Liver (tissue), 9 donors: ENCODE data around the gene TBC1D14. TPM values are rescaled to one million over a fixed set of nuclear protein-coding genes. Genes with fewer than 3 reads are reported as not detected.

ENCODE experiments used
- DNase-seq: peaks from one replicate; pipeline ENCODE4 v3.0.0-alpha.2; 2017; ENCODE audit warnings: low spot score
- H3K27ac ChIP-seq, 2 donors: one replicate each; pipeline ENCODE4 v1.7.0; 2013; ENCODE audit warnings: inconsistent platforms in 2 of 2, low read length in 2 of 2, control low read depth in 1 of 2, low read depth in 1 of 2, mild to moderate bottlenecking in 1 of 2
- H3K27me3 ChIP-seq, 4 donors: one replicate each; pipeline versions ENCODE4 v1.6.1 to v1.7.0; 2013; ENCODE audit warnings: low read length in 3 of 4, inconsistent platforms in 1 of 4, mild to moderate bottlenecking in 1 of 4, moderate library complexity in 1 of 4; ENCODE audit not compliant: control insufficient read depth in 4 of 4, insufficient read depth in 4 of 4
- H3K36me3 ChIP-seq, 4 donors: one replicate each; pipeline versions ENCODE4 v1.6.1 to v1.7.0; 2013; ENCODE audit warnings: low read length in 3 of 4, mild to moderate bottlenecking in 3 of 4, low read depth in 1 of 4, moderate library complexity in 1 of 4; ENCODE audit not compliant: control insufficient read depth in 4 of 4, insufficient read depth in 3 of 4
- H3K4me1 ChIP-seq, 4 donors: one replicate each; pipeline versions ENCODE4 v1.6.1 to v1.7.0; 2013; ENCODE audit warnings: low read length in 3 of 4, mild to moderate bottlenecking in 3 of 4, moderate library complexity in 1 of 4; ENCODE audit not compliant: control insufficient read depth in 4 of 4, insufficient read depth in 4 of 4
- H3K4me3 ChIP-seq, 3 donors: one replicate each; pipeline versions ENCODE4 v1.6.1 to v1.7.0; 2013; ENCODE audit warnings: low read length in 3 of 3, control low read depth in 1 of 3, low read depth in 1 of 3, mild to moderate bottlenecking in 1 of 3
- H3K9ac ChIP-seq, 2 donors: one replicate each; pipeline ENCODE4 v1.7.0; 2013; ENCODE audit warnings: low read length in 2 of 2, mild to moderate bottlenecking in 2 of 2, moderate library complexity in 2 of 2, control low read depth in 1 of 2, low read depth in 1 of 2
- H3K9me3 ChIP-seq, 4 donors: one replicate each; pipeline versions ENCODE4 v1.6.1 to v1.7.0; 2013; ENCODE audit warnings: low read length in 3 of 4; ENCODE audit not compliant: control insufficient read depth in 4 of 4
- EGR1 ChIP-seq, 2 donors: IDR thresholded peaks; 2 replicates each; pipeline ENCODE4 v1.6.1; 2016 to 2018; ENCODE audit warnings: antibody characterized with exemption in 2 of 2, low read depth in 2 of 2
- FOXA1 ChIP-seq: IDR thresholded peaks from 2 replicates; pipeline ENCODE4 v1.6.1; 2016; ENCODE audit warnings: antibody characterized with exemption
- FOXA2 ChIP-seq: IDR thresholded peaks from 2 replicates; pipeline ENCODE4 v1.6.1; 2016; ENCODE audit warnings: antibody characterized with exemption
- GABPA ChIP-seq, 2 donors: IDR thresholded peaks in 1 of 2; conservative IDR thresholded peaks in 1 of 2; 2 replicates each; pipeline ENCODE4 v1.6.1; 2016; ENCODE audit warnings: antibody characterized with exemption in 2 of 2, mild to moderate bottlenecking in 1 of 2, moderate library complexity in 1 of 2
- HNF4A ChIP-seq, 2 donors: conservative IDR thresholded peaks; 2 replicates each; pipeline ENCODE4 v1.6.1; 2016; ENCODE audit warnings: antibody characterized with exemption in 2 of 2, mild to moderate bottlenecking in 2 of 2
- HNF4G ChIP-seq: IDR thresholded peaks from 2 replicates; pipeline ENCODE4 v1.6.1; 2016; ENCODE audit warnings: antibody characterized with exemption
- JUND ChIP-seq, 2 donors: IDR thresholded peaks; 2 replicates each; pipeline ENCODE4 v1.6.1; 2016; ENCODE audit warnings: antibody characterized with exemption in 2 of 2
- NR2F2 ChIP-seq: IDR thresholded peaks from 2 replicates; pipeline ENCODE4 v1.6.1; 2016; ENCODE audit warnings: antibody characterized with exemption
- RAD21 ChIP-seq, 2 donors: IDR thresholded peaks; 2 replicates each; pipeline ENCODE4 v1.6.1; 2016; ENCODE audit warnings: antibody characterized with exemption in 2 of 2, mild to moderate bottlenecking in 2 of 2
- SP1 ChIP-seq: IDR thresholded peaks from 2 replicates; pipeline ENCODE4 v1.6.1; 2018; ENCODE audit warnings: antibody characterized with exemption, mild to moderate bottlenecking
- TAF1 ChIP-seq: conservative IDR thresholded peaks from 2 replicates; pipeline ENCODE4 v1.6.1; 2016; ENCODE audit warnings: antibody characterized with exemption, mild to moderate bottlenecking
- YY1 ChIP-seq: IDR thresholded peaks from 2 replicates; pipeline ENCODE4 v1.6.1; 2016; ENCODE audit warnings: antibody characterized with exemption, mild to moderate bottlenecking
- WGBS: extraction: QIAGEN DNeasy Blood & Tissue Kit; methylation state at CpG from one replicate; pipeline ENCODE4 v1.1.7; 2013; 5-methylcytosine and 5-hydroxymethylcytosine counted together
- polyA plus RNA-seq, 2 donors: library from polyadenylated mRNA; stranded (reverse) in 1 of 2; unstranded in 1 of 2; fragments of 200-250 nt in 1 of 2; fragments of >200 nt in 1 of 2; fragmentation: Nextera tagmentation in 1 of 2; extraction: Ambion mirVana in 1 of 2; gene quantifications; one replicate each; pipeline versions ENCODE4 v1.2.1 to v1.2.3, GENCODE V29; 2013 to 2015
- total RNA-seq, 2 donors: library from RNA; depleted of rRNA; stranded (reverse); fragments of >200 nt; gene quantifications; one replicate each; pipeline ENCODE4 v1.2.3, GENCODE V29; 2014
- TF ChIP-seq, protein P1 (sequence below): IDR thresholded peaks from 2 replicates; pipeline ENCODE4 v1.6.1; 2016; ENCODE audit warnings: antibody characterized with exemption, mild to moderate bottlenecking
- TF ChIP-seq, protein P2 (sequence below): IDR thresholded peaks from 2 replicates; pipeline ENCODE4 v1.6.1; 2016; ENCODE audit warnings: antibody characterized with exemption
- TF ChIP-seq, protein P3 (sequence below): IDR thresholded peaks from 2 replicates; pipeline ENCODE4 v1.6.1; 2016; ENCODE audit warnings: antibody characterized with exemption
- donor health status: healthy.
- donor health status: healthy.
- donor health status: healthy.
- donor health status: healthy.
- donor health status: healthy.

Gene TBC1D14
- total and polyA plus RNA-seq, 4 donors: 10.0 to 45.2 (median 22.7) TPM

DNA sequence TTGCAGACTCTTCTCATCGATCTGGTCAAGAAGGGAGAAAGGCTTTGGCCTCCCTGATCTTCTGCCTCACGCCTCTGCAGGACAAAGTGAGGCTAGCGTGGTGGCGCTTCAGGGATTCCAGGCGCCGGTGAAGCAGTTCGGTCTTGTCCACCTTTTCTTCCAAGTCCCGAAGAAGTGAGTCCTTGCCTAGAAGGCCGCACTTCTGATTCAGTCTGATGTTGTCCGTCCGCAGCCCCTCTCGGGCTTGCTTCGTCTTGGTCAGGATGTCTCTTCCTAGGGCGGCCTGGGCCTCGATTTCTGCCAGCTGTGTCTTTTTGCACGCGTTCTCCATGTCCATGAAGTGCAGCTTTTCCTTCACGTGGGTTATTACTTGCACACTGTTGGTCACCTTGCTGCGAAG, 131.6 kb downstream of the TBC1D14 start:
- WGBS: 95% methylated on average over 19 of the region's 19 CpGs
- Histone ChIP-seq H3K27ac (no peak overlapping the region), H3K4me1 (peaks cover 10 to 36% (median 30%) of the 10 kb centered on the region in 4 donors), H3K9me3 (no peaks in the 10 kb centered on the region), H3K36me3 (no peaks in the 10 kb centered on the region), H3K9ac (no peak overlapping the region), H3K4me3 (no peak overlapping the region), H3K27me3 (no peaks in the 10 kb centered on the region)
- TF ChIP-seq, protein P1, sequence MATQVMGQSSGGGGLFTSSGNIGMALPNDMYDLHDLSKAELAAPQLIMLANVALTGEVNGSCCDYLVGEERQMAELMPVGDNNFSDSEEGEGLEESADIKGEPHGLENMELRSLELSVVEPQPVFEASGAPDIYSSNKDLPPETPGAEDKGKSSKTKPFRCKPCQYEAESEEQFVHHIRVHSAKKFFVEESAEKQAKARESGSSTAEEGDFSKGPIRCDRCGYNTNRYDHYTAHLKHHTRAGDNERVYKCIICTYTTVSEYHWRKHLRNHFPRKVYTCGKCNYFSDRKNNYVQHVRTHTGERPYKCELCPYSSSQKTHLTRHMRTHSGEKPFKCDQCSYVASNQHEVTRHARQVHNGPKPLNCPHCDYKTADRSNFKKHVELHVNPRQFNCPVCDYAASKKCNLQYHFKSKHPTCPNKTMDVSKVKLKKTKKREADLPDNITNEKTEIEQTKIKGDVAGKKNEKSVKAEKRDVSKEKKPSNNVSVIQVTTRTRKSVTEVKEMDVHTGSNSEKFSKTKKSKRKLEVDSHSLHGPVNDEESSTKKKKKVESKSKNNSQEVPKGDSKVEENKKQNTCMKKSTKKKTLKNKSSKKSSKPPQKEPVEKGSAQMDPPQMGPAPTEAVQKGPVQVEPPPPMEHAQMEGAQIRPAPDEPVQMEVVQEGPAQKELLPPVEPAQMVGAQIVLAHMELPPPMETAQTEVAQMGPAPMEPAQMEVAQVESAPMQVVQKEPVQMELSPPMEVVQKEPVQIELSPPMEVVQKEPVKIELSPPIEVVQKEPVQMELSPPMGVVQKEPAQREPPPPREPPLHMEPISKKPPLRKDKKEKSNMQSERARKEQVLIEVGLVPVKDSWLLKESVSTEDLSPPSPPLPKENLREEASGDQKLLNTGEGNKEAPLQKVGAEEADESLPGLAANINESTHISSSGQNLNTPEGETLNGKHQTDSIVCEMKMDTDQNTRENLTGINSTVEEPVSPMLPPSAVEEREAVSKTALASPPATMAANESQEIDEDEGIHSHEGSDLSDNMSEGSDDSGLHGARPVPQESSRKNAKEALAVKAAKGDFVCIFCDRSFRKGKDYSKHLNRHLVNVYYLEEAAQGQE: no peak
- TF ChIP-seq HNF4G: no peak
- no peak for TF ChIP-seq SP1
- no peak for TF ChIP-seq JUND (IDR thresholded peaks at IDR 0.05)
- DNase-seq: no peak

DNA sequence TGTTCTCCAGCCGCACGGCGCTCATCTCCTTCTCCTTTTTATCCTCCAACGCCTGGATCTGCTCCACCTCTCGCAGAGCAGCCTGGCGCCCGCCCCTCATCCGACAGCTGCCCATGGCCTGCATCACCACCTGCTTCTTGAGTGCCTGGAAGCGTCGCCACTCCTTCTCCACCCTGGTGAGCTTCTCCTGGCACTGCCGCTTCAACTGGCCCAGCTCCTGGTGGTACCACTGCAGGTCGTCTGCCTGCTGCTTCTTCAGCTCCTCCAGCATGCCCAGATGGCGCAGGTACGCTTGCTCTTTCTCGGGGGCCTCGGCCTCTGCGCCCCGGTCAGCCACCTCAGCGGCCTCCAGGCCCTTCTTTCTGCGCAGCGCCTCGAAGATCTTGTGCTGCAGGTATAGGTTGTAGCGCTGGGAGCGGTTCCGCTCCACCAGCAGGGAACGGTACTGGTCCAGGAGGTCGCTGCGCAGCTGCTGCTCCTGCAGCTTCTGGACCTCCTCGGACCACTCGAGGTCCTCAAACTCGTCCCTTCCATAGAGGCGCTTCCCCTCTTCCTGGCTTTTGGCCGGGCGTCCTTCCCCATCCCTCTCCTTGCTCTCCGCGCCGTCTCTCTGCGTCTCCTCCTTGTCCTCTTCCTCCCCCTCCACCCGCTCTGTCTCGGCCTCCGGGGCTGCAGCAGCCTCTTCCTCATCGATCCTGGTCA, 132.3 kb downstream of the TBC1D14 start:
- H3K27ac ChIP-seq: peak overlapping the region in 1 of 2 donors; percentile 74
- no peak for DNase-seq
- peak overlapping the region in 1 of 2 donors; percentile 22 for H3K9ac ChIP-seq
- peak overlapping the region; percentile 60 to 73 (median 66) for H3K4me3 ChIP-seq
- no peaks in the 10 kb centered on the region for H3K27me3 ChIP-seq
- peaks cover 12 to 43% (median 36%) of the 10 kb centered on the region in 4 donors for H3K4me1 ChIP-seq
- TF ChIP-seq FOXA2 (no peak), YY1 (no peak), SP1 (no peak), EGR1 (IDR thresholded peaks at IDR 0.05; ENCODE audit: low read depth in 2 of 2) (no peak), HNF4G (no peak), GABPA (IDR thresholded peaks at IDR 0.05 in 1 of 2, conservative IDR thresholded peaks at IDR 0.05 in 1 of 2) (no peak), FOXA1 (no peak), NR2F2 (no peak), TAF1 (no peak), HNF4A (conservative IDR thresholded peaks at IDR 0.05) (no peak), JUND (IDR thresholded peaks at IDR 0.05) (no peak), RAD21 (IDR thresholded peaks at IDR 0.05) (no peak)
- TF ChIP-seq, protein P2, sequence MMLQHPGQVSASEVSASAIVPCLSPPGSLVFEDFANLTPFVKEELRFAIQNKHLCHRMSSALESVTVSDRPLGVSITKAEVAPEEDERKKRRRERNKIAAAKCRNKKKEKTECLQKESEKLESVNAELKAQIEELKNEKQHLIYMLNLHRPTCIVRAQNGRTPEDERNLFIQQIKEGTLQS: no peak
- TF ChIP-seq, protein P1: no peak
- TF ChIP-seq, protein P3, sequence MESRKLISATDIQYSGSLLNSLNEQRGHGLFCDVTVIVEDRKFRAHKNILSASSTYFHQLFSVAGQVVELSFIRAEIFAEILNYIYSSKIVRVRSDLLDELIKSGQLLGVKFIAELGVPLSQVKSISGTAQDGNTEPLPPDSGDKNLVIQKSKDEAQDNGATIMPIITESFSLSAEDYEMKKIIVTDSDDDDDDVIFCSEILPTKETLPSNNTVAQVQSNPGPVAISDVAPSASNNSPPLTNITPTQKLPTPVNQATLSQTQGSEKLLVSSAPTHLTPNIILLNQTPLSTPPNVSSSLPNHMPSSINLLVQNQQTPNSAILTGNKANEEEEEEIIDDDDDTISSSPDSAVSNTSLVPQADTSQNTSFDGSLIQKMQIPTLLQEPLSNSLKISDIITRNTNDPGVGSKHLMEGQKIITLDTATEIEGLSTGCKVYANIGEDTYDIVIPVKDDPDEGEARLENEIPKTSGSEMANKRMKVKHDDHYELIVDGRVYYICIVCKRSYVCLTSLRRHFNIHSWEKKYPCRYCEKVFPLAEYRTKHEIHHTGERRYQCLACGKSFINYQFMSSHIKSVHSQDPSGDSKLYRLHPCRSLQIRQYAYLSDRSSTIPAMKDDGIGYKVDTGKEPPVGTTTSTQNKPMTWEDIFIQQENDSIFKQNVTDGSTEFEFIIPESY: no peak
- no peaks in the 10 kb centered on the region for H3K36me3 ChIP-seq
- no peaks in the 10 kb centered on the region for H3K9me3 ChIP-seq
- 35% methylated on average over 42 of the region's 42 CpGs for WGBS
